Panc1 (cell line): ENCODE measurements around the gene JPH3.

Source experiments
- POLR2AphosphoS5 ChIP-seq: IDR thresholded peaks from 2 replicates; pipeline ENCODE4 v1.6.1; 2012; ENCODE audit warnings: mild to moderate bottlenecking, low read depth, low read length, moderate library complexity
- SIN3A ChIP-seq: IDR thresholded peaks from 2 replicates; pipeline ENCODE4 v1.6.1; 2012; ENCODE audit warnings: low read depth, mild to moderate bottlenecking, low read length, moderate library complexity, borderline replicate concordance; ENCODE audit not compliant: insufficient read depth
- TCF7L2 ChIP-seq: IDR thresholded peaks from 2 replicates; pipeline ENCODE4 v1.6.1; 2011; ENCODE audit warnings: mild to moderate bottlenecking, low read depth, low read length, inconsistent platforms
- TF ChIP-seq, protein P1 (sequence below): fragments of 450-650 bp; IDR thresholded peaks from 2 replicates; pipeline ENCODE4 v1.5.1; 2017; ENCODE audit warnings: mild to moderate bottlenecking

DNA sequence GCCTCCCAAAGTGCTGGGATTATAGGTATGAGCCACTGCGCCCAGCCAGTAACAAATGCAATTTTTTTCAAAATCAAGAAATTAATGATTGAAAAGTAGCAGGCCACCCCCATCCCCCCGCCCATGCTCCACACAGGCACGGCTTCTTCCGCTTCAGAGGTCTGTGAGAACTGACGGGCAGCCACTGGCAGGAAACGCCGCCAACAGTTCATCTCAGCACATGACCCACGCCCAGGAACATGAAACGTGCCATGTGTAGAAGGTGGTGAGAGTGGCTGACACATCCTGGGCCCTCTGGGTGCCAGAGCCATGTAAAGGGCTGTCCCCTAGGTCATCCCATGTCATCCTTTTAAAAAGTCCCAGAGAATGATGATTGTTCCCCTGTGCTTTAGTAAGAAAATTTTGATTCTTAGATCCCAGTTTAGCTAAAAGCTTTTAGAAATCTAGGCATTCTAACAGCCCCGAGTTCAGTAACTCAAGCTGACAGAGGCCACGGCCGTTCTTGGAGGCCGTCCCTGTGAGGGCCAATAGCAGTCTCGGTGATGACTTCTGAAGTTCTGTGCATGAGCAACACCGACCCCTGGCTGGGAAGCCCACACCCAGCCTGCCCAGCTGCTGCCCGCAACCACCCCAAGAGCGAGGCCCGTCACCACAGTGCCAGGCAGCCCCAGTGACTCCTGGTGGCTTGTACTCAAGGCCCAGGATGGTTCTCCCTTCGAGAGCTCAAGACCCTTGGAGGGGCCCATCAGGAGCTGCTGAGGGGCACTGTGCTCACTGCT, 111.3 kb downstream of the JPH3 start:
- TF ChIP-seq, protein P1, sequence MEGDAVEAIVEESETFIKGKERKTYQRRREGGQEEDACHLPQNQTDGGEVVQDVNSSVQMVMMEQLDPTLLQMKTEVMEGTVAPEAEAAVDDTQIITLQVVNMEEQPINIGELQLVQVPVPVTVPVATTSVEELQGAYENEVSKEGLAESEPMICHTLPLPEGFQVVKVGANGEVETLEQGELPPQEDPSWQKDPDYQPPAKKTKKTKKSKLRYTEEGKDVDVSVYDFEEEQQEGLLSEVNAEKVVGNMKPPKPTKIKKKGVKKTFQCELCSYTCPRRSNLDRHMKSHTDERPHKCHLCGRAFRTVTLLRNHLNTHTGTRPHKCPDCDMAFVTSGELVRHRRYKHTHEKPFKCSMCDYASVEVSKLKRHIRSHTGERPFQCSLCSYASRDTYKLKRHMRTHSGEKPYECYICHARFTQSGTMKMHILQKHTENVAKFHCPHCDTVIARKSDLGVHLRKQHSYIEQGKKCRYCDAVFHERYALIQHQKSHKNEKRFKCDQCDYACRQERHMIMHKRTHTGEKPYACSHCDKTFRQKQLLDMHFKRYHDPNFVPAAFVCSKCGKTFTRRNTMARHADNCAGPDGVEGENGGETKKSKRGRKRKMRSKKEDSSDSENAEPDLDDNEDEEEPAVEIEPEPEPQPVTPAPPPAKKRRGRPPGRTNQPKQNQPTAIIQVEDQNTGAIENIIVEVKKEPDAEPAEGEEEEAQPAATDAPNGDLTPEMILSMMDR, result no peak
- TF ChIP-seq SIN3A (no peak), POLR2AphosphoS5 (no peak), TCF7L2 (no peak)
